ENCODE data around the gene BEST1.

The BEST1 gene

DNA sequence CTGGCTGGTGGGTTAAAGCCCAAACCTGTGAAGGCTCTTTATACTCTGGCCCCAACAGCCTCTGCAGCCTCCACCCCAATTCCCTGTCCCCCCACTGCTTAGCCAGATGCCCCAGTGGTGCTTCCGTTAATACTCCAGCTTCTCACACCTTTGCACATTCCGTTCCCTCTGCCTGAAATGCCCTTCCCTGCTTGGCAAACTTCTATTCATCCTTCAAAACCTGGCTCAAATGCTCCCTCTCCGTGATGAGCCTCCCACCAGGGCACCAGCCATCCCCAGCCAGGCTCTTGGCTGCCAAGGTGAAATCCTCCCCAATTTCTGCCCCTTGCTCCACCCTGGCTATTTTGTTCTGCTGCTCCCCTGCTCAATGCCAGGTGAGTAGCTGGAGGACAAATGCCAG, 46.3 kb upstream of the BEST1 start:
- H3K9me3 ChIP-seq (ENCODE audit: control insufficient read depth, insufficient read depth, low read length), result no peaks in the 10 kb centered on the region
- no peak overlapping the region for H3K4me3 ChIP-seq (ENCODE audit: low read length)
- no peaks in the 10 kb centered on the region for H3F3A ChIP-seq (ENCODE audit: control insufficient read depth, insufficient read depth)
- H3K4me1 ChIP-seq (ENCODE audit: control insufficient read depth, low read length), result peaks cover 6% of the 10 kb centered on the region
- peaks cover 3% of the 10 kb centered on the region; the same call in 1 of the 2 replicates for H3K27me3 ChIP-seq (ENCODE audit: control insufficient read depth, low read length)
- H3K36me3 ChIP-seq (ENCODE audit: control insufficient read depth, low read length), result no peaks in the 10 kb centered on the region
- no peak overlapping the region for H3K27ac ChIP-seq (ENCODE audit: low read depth, low read length)
- H3K4me2 ChIP-seq (ENCODE audit: low read length), result no peak overlapping the region
- H3K79me2 ChIP-seq (ENCODE audit: control insufficient read depth, low read length), result no peaks in the 10 kb centered on the region
- TF ChIP-seq EZH2phosphoT487 (IDR thresholded peaks at IDR 0.05; ENCODE audit: borderline replicate concordance, low read length), result no peak
- TF ChIP-seq, protein P1, sequence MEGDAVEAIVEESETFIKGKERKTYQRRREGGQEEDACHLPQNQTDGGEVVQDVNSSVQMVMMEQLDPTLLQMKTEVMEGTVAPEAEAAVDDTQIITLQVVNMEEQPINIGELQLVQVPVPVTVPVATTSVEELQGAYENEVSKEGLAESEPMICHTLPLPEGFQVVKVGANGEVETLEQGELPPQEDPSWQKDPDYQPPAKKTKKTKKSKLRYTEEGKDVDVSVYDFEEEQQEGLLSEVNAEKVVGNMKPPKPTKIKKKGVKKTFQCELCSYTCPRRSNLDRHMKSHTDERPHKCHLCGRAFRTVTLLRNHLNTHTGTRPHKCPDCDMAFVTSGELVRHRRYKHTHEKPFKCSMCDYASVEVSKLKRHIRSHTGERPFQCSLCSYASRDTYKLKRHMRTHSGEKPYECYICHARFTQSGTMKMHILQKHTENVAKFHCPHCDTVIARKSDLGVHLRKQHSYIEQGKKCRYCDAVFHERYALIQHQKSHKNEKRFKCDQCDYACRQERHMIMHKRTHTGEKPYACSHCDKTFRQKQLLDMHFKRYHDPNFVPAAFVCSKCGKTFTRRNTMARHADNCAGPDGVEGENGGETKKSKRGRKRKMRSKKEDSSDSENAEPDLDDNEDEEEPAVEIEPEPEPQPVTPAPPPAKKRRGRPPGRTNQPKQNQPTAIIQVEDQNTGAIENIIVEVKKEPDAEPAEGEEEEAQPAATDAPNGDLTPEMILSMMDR (IDR thresholded peaks at IDR 0.05; ENCODE audit: low read depth, low read length, poor library complexity, severe bottlenecking), result no peak
- no peaks in the 10 kb centered on the region for H4K20me1 ChIP-seq (ENCODE audit: control insufficient read depth, insufficient read depth, low read depth, low read length)
- H3K9me2 ChIP-seq (replicated peaks; ENCODE audit: control insufficient read depth, low read length), result no peaks in the 10 kb centered on the region

DNA sequence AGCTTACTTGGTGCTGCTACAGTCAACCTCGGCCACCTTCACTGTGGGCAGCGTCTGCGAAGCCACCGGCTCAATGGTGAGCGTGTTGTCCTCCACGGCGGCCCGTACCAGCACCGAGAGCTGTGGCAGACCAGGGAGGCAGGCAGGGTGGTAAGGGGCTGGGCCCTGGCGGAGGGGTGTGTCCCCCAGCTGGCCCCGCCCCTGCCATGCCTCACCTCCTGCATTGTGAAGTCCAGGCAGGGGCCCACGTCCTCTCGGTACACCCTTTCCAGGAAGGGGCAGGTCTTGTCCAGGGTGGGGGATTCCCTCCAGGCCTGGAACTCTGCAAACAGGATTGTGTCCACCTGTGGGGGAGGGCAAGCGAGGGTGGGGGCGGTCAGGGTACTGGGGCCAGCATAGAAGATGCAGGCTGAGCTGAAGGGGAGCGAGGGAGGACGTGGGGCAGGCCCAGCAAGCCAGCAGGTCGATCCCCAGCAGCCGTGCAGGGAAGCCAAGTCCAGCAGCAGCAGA, 45.6 kb upstream of the BEST1 start:
- no peak for TF ChIP-seq EZH2phosphoT487 (IDR thresholded peaks at IDR 0.05; ENCODE audit: borderline replicate concordance, low read length)
- TF ChIP-seq, protein P1 (IDR thresholded peaks at IDR 0.05; ENCODE audit: low read depth, low read length, poor library complexity, severe bottlenecking), result no peak
- no peak overlapping the region for H3K4me3 ChIP-seq (ENCODE audit: low read length)
- H3K79me2 ChIP-seq (ENCODE audit: control insufficient read depth, low read length), result no peaks in the 10 kb centered on the region
- H3K27ac ChIP-seq (ENCODE audit: low read depth, low read length), result no peak overlapping the region
- H3K36me3 ChIP-seq (ENCODE audit: control insufficient read depth, low read length), result no peaks in the 10 kb centered on the region
- H3K4me1 ChIP-seq (ENCODE audit: control insufficient read depth, low read length), result no peaks in the 10 kb centered on the region
- no peak overlapping the region for H3K4me2 ChIP-seq (ENCODE audit: low read length)
- no peaks in the 10 kb centered on the region for H3F3A ChIP-seq (ENCODE audit: control insufficient read depth, insufficient read depth)
- peaks cover 3% of the 10 kb centered on the region; the same call in 1 of the 2 replicates for H3K27me3 ChIP-seq (ENCODE audit: control insufficient read depth, low read length)
- no peaks in the 10 kb centered on the region for H3K9me3 ChIP-seq (ENCODE audit: control insufficient read depth, insufficient read depth, low read length)
- H4K20me1 ChIP-seq (ENCODE audit: control insufficient read depth, insufficient read depth, low read depth, low read length), result no peaks in the 10 kb centered on the region
- no peaks in the 10 kb centered on the region for H3K9me2 ChIP-seq (replicated peaks; ENCODE audit: control insufficient read depth, low read length)

GRCh38 chr11:61905067-61905696, 45.0 kb upstream of the BEST1 start:
- TF ChIP-seq, protein P1 (IDR thresholded peaks at IDR 0.05; ENCODE audit: low read depth, low read length, poor library complexity, severe bottlenecking), result no peak
- TF ChIP-seq EZH2phosphoT487 (IDR thresholded peaks at IDR 0.05; ENCODE audit: borderline replicate concordance, low read length), result no peak
- Histone ChIP-seq H3K79me2 (ENCODE audit: control insufficient read depth, low read length) (no peaks in the 10 kb centered on the region), H3F3A (ENCODE audit: control insufficient read depth, insufficient read depth) (no peaks in the 10 kb centered on the region), H3K36me3 (ENCODE audit: control insufficient read depth, low read length) (no peaks in the 10 kb centered on the region), H3K4me3 (ENCODE audit: low read length) (no peak overlapping the region), H3K9me2 (replicated peaks; ENCODE audit: control insufficient read depth, low read length) (no peaks in the 10 kb centered on the region), H4K20me1 (ENCODE audit: control insufficient read depth, insufficient read depth, low read depth, low read length) (no peaks in the 10 kb centered on the region), H3K4me2 (ENCODE audit: low read length) (no peak overlapping the region), H3K9me3 (ENCODE audit: control insufficient read depth, insufficient read depth, low read length) (no peaks in the 10 kb centered on the region), H3K27ac (ENCODE audit: low read depth, low read length) (no peak overlapping the region), H3K4me1 (ENCODE audit: control insufficient read depth, low read length) (no peaks in the 10 kb centered on the region), H3K27me3 (ENCODE audit: control insufficient read depth, low read length) (peaks cover 3% of the 10 kb centered on the region; the same call in 1 of the 2 replicates)

Data from DOHH2 (cell line).